ENCODE results near the gene NT5M.
"Not testable (repeated sequence)": the region's sequence is repeated elsewhere in the genome, so short reads cannot be mapped to it uniquely, and the experiment has no call there.

NT5M gene

DNA sequence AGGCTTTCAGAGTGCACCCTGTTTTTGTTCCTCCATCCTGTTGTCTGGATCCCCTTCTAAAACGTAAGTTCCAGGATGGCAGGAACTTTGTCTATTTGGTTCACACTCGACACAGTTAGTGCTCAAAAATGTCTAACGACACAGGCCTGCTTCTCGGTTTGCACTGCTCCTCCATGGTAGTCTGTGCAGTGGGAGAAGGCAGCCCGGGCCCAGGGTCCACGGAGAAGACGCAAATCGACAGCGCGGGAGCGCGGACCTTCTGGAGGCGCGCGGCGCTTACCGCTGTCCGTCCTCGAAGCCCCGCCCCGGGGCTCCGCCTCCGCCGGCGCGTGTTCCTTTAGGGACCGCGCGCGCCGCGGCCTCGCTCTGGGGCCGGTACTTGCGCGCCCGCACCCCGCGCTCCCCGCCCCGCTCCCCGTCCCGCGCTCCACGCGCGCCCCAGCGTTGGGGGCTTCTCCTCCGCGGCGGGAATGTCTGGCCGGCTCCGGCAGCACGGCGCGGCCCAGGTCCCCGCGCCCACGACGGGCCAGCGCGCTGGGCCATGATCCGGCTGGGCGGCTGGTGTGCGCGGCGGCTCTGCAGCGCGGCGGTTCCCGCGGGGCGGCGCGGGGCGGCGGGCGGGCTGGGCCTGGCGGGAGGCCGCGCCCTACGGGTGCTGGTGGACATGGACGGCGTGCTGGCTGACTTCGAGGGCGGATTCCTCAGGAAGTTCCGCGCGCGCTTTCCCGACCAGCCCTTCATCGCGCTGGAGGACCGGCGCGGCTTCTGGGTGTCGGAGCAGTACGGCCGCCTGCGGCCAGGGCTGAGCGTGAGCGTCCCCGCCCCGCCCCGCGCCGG lies at the start of gene NT5M:
NT5M (plus strand) TSS at position 364 of the 837 bp plus-strand sequence; CDS start at position 542, 178 bp downstream.
- in situ Hi-C loops (cut with HindIII; ENCODE audit: low pct_ligation_motif_present, low sequenced_read_pairs): no loop called here
- peak within 1 kb of the TSS; percentile 59 for H3K4me3 ChIP-seq (ENCODE audit: low read depth, low read length)
- peak; percentile 34 for DNase-seq
- H3K27ac ChIP-seq: no peak within 1 kb of the TSS
- no peaks in the 10 kb centered on the region for H3K36me3 ChIP-seq (replicated peaks)
- no peak for TF ChIP-seq CTCF (IDR thresholded peaks at IDR 0.05; ENCODE audit: low read depth, low read length, missing control alignments)
- H3K27me3 ChIP-seq (replicated peaks): no peaks in the 10 kb centered on the region

- peaks cover 44% of the 10 kb centered on the region for H3K36me3 ChIP-seq (replicated peaks)
- no peak overlapping the region for H3K4me3 ChIP-seq (ENCODE audit: low read depth, low read length)
- H3K27me3 ChIP-seq (replicated peaks): no peaks in the 10 kb centered on the region
- no peak for TF ChIP-seq CTCF (IDR thresholded peaks at IDR 0.05; ENCODE audit: low read depth, low read length, missing control alignments)
- DNase-seq: no peak
- in situ Hi-C loops (cut with HindIII; ENCODE audit: low pct_ligation_motif_present, low sequenced_read_pairs): no loop called here
- no peak overlapping the region for H3K27ac ChIP-seq
Observed at GRCh38 chr17:17253406-17253805, 49.8 kb upstream of the NT5M start.

- Histone ChIP-seq H3K27ac (no peak overlapping the region), H3K36me3 (replicated peaks) (peaks cover 42% of the 10 kb centered on the region), H3K4me3 (ENCODE audit: low read depth, low read length) (no peak overlapping the region), H3K27me3 (replicated peaks) (no peaks in the 10 kb centered on the region)
- TF ChIP-seq CTCF (IDR thresholded peaks at IDR 0.05; ENCODE audit: low read depth, low read length, missing control alignments): no peak
- in situ Hi-C loops (cut with HindIII; ENCODE audit: low pct_ligation_motif_present, low sequenced_read_pairs): no loop called here
- no peak for DNase-seq
Observed at GRCh38 chr17:17254036-17254435, 49.1 kb upstream of the NT5M start.

GRCh38 chr17:17255689-17256088 lies 47.5 kb upstream of the NT5M start:
- peaks cover 46% of the 10 kb centered on the region for H3K36me3 ChIP-seq (replicated peaks)
- in situ Hi-C loops (cut with HindIII; ENCODE audit: low pct_ligation_motif_present, low sequenced_read_pairs): not testable (repeated sequence)

DNA sequence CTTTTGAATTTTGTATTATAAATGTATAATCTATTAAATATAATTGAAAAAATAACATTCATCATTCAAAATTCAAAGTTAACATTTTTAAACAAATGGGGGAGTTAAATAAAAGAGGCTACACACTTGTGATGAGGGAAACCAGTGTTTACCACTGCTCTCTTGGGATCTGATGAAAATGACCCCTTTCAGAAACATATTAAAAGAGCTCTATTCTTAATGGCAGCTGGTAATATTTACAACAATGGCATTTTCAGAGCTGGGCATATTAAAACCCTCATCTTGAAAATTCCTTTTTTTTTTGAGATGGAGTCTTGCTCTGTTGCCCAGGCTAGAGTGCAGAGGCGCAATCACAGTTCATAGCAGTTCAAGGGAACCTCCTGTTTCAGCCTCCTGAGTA lies 46.9 kb upstream of the NT5M start:
- no peak overlapping the region for H3K4me3 ChIP-seq (ENCODE audit: low read depth, low read length)
- H3K27me3 ChIP-seq (replicated peaks): no peaks in the 10 kb centered on the region
- TF ChIP-seq CTCF (IDR thresholded peaks at IDR 0.05; ENCODE audit: low read depth, low read length, missing control alignments): no peak
- H3K36me3 ChIP-seq (replicated peaks): peaks cover 49% of the 10 kb centered on the region
- in situ Hi-C loops (cut with HindIII; ENCODE audit: low pct_ligation_motif_present, low sequenced_read_pairs): no loop called here
- DNase-seq: no peak
- H3K27ac ChIP-seq: no peak overlapping the region

More at GRCh38 chr17:17255689-17256088, 47.5 kb upstream of the NT5M start:
- DNase-seq; H3K4me3 ChIP-seq (ENCODE audit: low read depth, low read length); H3K27me3 ChIP-seq (replicated peaks); H3K27ac ChIP-seq: not testable (repeated sequence)

GRCh38 chr17:17258011-17258410 lies 45.2 kb upstream of the NT5M start:
- in situ Hi-C loops (cut with HindIII; ENCODE audit: low pct_ligation_motif_present, low sequenced_read_pairs): no loop called here
- TF ChIP-seq CTCF (IDR thresholded peaks at IDR 0.05; ENCODE audit: low read depth, low read length, missing control alignments): no peak
- peaks cover 53% of the 10 kb centered on the region for H3K36me3 ChIP-seq (replicated peaks)

More at GRCh38 chr17:17258011-17258410, 45.2 kb upstream of the NT5M start:
- H3K27me3 ChIP-seq (replicated peaks): no peaks in the 10 kb centered on the region
- no peak overlapping the region for H3K27ac ChIP-seq
- no peak for DNase-seq
- H3K4me3 ChIP-seq (ENCODE audit: low read depth, low read length): no peak overlapping the region

Measured in brain microvascular endothelial cell (primary cell).